Epithelial cell of umbilical artery (primary cell): ENCODE measurements around the gene THOC2. TPM values are rescaled to one million over a fixed set of nuclear protein-coding genes. Genes with fewer than 3 reads are reported as not detected.

ENCODE experiments used
- total RNA-seq: library from RNA; depleted of rRNA; stranded (reverse); fragments of >200 nt; gene quantifications from 2 replicates; pipeline ENCODE4 v1.2.3, GENCODE V29; 2014

THOC2 gene
- 65.9 and 73.4 TPM in 2 replicates for total RNA-seq

GRCh38 chrX:123732670-123733363, at the start of gene THOC2:
Gene THOC2 (minus strand): TSS chrX:123733052. CDS start chrX:123733022, 30 bp downstream.

Other genes with a start within 250 kb of the THOC2 start
- gene XIAP, start 127.0 kb upstream of the THOC2 start, total RNA-seq = 27.9 and 46.2 TPM in 2 replicates
- gene STAG2, start 228.7 kb upstream of the THOC2 start, total RNA-seq = 72.8 and 86.9 TPM in 2 replicates